Endothelial cell of hepatic sinusoid (primary cell): ENCODE results near the gene MAST3.

ENCODE experiments used
- in situ Hi-C: cut with HindIII; loops from 2 replicates; pipeline ENCODE4 v1.10.0; 2017; ENCODE audit warnings: low sequenced_read_pairs

MAST3 gene

GRCh38 chr19:18109733-18110608, 12.4 kb downstream of the MAST3 start:
- in situ Hi-C loops = loop anchor here (10.0 kb wide), 1 partner anchor 75 kb away; no protein-coding TSS in a partner anchor

DNA sequence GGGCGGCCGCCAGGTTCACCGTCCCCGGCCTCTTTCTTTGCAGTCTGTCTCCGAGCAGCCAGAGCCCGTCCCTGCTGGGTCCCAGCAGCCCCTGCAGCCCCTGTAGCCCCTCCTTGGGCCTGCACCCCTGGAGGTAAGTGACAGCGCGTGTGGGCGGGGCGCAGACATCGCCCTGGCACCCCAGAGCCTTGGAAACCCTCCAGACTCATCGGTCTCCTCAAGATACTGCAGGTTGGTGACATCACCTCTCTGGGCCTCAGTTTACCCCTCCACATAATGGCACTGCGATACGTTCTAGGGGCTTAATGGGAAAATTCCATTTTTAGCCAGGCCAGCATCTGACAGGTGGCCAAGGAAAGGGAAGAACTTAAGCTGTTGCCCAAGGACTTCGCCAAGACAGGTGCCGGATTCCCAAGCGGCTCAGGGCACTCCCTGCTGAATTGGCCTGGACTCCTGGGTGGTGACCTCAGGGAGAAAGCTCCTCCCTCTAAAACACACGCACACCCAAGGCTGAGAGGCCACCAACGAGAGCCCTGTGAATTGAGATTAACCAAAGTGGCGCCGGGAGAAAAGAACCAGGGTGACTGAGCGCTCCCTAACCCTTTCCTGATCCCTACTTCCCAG, 13.1 kb downstream of the MAST3 start:
- in situ Hi-C loops = no loop called here

GRCh38 chr19:18112989-18113478, 15.5 kb downstream of the MAST3 start:
- in situ Hi-C loops = no loop called here

GRCh38 chr19:18113827-18114226, 16.2 kb downstream of the MAST3 start:
- in situ Hi-C loops = no loop called here

DNA sequence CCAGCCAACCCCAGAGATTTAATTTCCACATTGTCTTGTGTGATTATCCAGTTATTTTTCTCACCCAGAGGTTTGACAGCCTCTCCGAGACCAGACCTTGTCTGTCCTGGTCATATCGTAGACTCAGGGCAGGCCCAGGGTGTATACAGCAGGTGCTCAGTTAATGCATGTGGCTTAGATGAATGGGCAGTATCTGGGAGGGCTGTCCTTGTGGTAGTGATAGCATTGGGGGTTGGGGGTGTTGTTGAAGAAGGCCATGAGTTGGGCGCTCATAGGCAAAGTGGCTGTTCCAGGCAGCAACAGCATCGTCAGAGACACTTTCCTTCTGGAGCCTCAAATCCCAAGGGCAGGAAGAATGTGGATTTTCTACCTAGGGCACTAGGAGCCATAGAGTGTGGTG, 16.9 kb downstream of the MAST3 start:
- in situ Hi-C loops = no loop called here

GRCh38 chr19:18117364-18117691, 19.8 kb downstream of the MAST3 start:
- in situ Hi-C loops = no loop called here

DNA sequence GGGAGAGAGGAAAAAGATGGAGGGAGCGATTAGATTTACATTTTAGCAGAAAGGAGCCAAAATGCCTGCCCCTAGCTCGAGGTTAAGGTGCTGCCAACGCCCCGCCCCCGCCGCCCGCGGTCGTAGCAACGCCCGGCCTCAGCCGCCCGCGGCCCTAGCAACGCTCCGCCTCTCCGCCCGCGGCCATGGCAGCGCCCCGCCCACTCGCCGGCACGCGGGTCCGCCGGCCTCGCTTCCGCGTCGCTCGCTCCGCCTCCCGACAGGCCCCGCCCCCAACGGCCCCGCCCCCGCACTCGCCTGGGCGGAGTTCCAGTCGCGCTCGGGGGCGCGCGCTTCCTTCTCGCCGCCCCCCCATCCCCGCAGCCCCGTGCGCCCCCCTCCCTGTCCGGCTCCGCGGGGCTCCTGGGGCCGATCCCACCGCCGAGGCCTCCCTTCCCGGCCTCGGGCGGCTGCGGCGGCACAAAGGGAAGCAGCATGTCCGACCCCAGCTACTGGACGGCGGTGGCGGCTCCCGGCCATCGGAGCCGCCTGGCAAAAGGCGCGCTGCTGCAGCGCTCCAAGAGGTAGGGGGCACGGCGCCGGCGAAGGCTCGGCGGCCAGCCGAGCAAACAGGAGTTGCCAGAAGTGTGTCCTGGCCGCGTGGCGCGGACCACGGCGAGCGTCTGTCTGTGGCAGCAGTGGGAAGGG, 20.3 kb downstream of the MAST3 start:
- in situ Hi-C loops = no loop called here

GRCh38 chr19:18118420-18119012, 20.9 kb downstream of the MAST3 start:
- in situ Hi-C loops = no loop called here

DNA sequence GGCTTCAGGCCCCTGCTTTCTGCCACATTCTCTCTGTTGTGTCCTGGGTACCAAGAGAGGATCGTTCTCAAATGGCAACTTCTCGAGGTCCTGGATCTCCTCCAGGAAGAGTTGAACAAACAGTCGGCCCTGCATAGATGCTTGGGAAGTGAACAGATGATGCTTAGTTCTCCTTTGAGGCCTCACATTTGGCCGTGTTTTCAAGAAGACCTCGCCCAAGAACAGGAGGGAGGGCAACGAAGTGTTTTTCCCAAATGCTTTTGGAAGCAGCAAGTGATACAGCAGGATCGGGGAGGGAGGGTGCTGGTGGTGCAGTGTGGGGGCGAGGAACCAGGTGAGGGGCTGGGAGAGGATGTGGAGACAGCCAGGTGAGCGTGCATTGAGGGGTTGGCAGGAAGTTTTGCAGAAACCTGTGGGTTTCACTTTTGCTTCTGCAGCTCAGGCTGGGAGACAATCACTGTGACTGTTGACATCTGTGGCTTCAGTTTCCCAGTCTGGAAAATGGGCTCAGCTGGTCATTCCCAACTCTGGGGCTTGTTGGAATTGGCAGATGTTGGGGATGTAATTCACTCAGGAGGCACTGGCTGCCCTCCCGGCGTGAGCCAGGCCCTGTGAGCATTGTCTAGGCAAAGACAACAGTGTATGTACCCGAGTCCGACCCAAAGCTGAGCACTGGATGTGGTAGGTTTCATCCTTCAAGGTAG, 21.6 kb downstream of the MAST3 start:
- in situ Hi-C loops = no loop called here

GRCh38 chr19:18119717-18120105, 22.1 kb downstream of the MAST3 start:
- in situ Hi-C loops = loop anchor here (5.0 kb wide), 1 partner anchor 43 kb away; no protein-coding TSS in a partner anchor

DNA sequence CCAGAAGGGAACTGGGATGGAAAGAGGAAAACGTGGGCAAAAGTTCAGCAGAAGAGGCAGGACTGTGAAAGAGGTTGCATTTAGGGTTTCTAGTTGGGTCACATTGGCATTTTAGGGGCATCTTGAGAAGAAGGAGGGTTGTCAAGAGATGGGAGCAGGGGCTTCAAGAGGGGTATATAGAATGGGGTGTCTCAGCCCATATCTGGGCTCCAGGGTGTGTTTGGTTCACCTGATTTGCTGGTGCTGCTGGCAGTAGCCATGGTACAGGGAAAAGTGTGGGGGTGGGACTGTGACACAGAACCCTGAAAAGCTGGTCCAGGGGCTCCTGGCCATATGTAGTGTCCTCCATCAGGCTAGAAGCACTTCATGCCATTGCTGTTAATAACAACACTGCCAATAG, 22.5 kb downstream of the MAST3 start:
- in situ Hi-C loops = loop anchor here (5.0 kb wide), 1 partner anchor 42 kb away; no protein-coding TSS in a partner anchor

- in situ Hi-C loops = loop anchor here (5.0 kb wide), 1 partner anchor 41 kb away; no protein-coding TSS in a partner anchor
These were observed 23.6 kb downstream of the MAST3 start for GRCh38 chr19:18121166-18121565.

- in situ Hi-C loops = loop anchor here (5.0 kb wide), 1 partner anchor 40 kb away; no protein-coding TSS in a partner anchor
These were observed 24.8 kb downstream of the MAST3 start for GRCh38 chr19:18122424-18122823.

- in situ Hi-C loops = loop anchor here (5.0 kb wide), 1 partner anchor 39 kb away; no protein-coding TSS in a partner anchor
These were observed 25.6 kb downstream of the MAST3 start for GRCh38 chr19:18122860-18123795.

GRCh38 chr19:18123819-18124218, 26.2 kb downstream of the MAST3 start:
- in situ Hi-C loops = loop anchor here (5.0 kb wide), 1 partner anchor 38 kb away; no protein-coding TSS in a partner anchor

GRCh38 chr19:18126097-18126496, 28.5 kb downstream of the MAST3 start:
- in situ Hi-C loops = no loop called here

- in situ Hi-C loops = no loop called here
These were observed 30.5 kb downstream of the MAST3 start for GRCh38 chr19:18128044-18128443.

DNA sequence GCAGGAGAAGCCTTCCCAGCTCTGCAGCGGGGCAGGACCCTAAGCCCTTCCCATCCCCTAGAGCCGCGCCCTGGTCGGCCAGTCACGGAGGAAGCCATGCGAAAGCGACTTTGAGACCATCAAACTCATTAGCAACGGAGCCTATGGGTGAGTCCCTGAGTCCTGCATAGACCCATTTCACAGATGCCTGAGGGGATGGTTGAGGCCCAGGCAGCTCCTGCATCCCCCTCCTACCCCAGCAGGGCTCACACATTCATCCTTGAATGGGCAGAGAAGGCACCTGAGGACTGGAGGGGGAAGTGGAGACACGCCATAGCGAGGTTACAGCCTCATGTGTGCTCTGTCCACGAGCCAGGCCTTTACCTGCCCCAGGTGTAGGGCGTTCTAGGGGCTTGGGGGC, 31.2 kb downstream of the MAST3 start:
- in situ Hi-C loops = no loop called here
